ENCODE data around the gene NRK. TPM values are rescaled to one million over a fixed set of nuclear protein-coding genes. Genes with fewer than 3 reads are reported as not detected.

Gene NRK
- total and polyA plus RNA-seq, 12 donors: 0.25 to 4.2 (median 2.1) TPM

- intact Hi-C loops (cut with DNase I): no loop called here
- H3K27me3 ChIP-seq: peaks cover 0 to 9% (median 0%) of the 10 kb centered on the region in 7 donors
- no peak overlapping the region for H3K27ac ChIP-seq
- H3K4me3 ChIP-seq: no peak overlapping the region
- H3K36me3 ChIP-seq: no peaks in the 10 kb centered on the region
- whole genome bisulfite sequencing, 2 donors: 41 to 43% methylated on average over 3 of the region's 3 CpGs
- DNase-seq (no peak), ATAC-seq (no peak)
- no peaks in the 10 kb centered on the region for H3K9me3 ChIP-seq
- no peaks in the 10 kb centered on the region for H3K4me1 ChIP-seq
- no peak for TF ChIP-seq CTCF (IDR thresholded peaks at IDR 0.05)
Measured at GRCh38 chrX:105882581-105883275, 60.4 kb downstream of the NRK start.

GRCh38 chrX:105894721-105895120, 72.4 kb downstream of the NRK start:
- ATAC-seq (no peak), DNase-seq (no peak)
- Histone ChIP-seq H3K27me3 (peaks cover 0 to 21% (median 0%) of the 10 kb centered on the region in 7 donors), H3K36me3 (no peaks in the 10 kb centered on the region), H3K9me3 (no peaks in the 10 kb centered on the region), H3K4me3 (no peak overlapping the region), H3K4me1 (no peaks in the 10 kb centered on the region), H3K27ac (no peak overlapping the region)
- TF ChIP-seq CTCF (IDR thresholded peaks at IDR 0.05): no peak
- intact Hi-C loops (cut with DNase I): no loop called here

- WGBS, 2 donors: 92 to 94% methylated on average over 8 of the region's 8 CpGs
- H3K4me3 ChIP-seq: no peak overlapping the region
- H3K9me3 ChIP-seq: no peaks in the 10 kb centered on the region
- no peak for DNase-seq
- no peak for ATAC-seq
- no peak for TF ChIP-seq CTCF (IDR thresholded peaks at IDR 0.05)
- H3K36me3 ChIP-seq: no peaks in the 10 kb centered on the region
- intact Hi-C loops (cut with DNase I): no loop called here
- no peaks in the 10 kb centered on the region for H3K4me1 ChIP-seq
- H3K27ac ChIP-seq: no peak overlapping the region
- peaks cover 0 to 10% (median 0%) of the 10 kb centered on the region in 7 donors for H3K27me3 ChIP-seq
Measured at GRCh38 chrX:105909576-105909975, 87.2 kb downstream of the NRK start.

- no peaks in the 10 kb centered on the region for H3K9me3 ChIP-seq
- WGBS, 2 donors: 53 to 61% methylated on average over 3 of the region's 3 CpGs
- no peaks in the 10 kb centered on the region for H3K4me1 ChIP-seq
- H3K27me3 ChIP-seq: peaks cover 0 to 10% (median 0%) of the 10 kb centered on the region in 7 donors
- no peak overlapping the region for H3K27ac ChIP-seq
- no peak overlapping the region for H3K4me3 ChIP-seq
- no peak for ATAC-seq
- no peak for TF ChIP-seq CTCF (IDR thresholded peaks at IDR 0.05)
- intact Hi-C loops (cut with DNase I): no loop called here
- H3K36me3 ChIP-seq: no peaks in the 10 kb centered on the region
- DNase-seq: no peak
Measured at GRCh38 chrX:105910563-105911105, 88.3 kb downstream of the NRK start.
